ENCODE data around the gene CLCNKB.
"Not testable (repeated sequence)": the region's sequence is repeated elsewhere in the genome, so short reads cannot be mapped to it uniquely, and the experiment has no call there.

The CLCNKB gene

DNA sequence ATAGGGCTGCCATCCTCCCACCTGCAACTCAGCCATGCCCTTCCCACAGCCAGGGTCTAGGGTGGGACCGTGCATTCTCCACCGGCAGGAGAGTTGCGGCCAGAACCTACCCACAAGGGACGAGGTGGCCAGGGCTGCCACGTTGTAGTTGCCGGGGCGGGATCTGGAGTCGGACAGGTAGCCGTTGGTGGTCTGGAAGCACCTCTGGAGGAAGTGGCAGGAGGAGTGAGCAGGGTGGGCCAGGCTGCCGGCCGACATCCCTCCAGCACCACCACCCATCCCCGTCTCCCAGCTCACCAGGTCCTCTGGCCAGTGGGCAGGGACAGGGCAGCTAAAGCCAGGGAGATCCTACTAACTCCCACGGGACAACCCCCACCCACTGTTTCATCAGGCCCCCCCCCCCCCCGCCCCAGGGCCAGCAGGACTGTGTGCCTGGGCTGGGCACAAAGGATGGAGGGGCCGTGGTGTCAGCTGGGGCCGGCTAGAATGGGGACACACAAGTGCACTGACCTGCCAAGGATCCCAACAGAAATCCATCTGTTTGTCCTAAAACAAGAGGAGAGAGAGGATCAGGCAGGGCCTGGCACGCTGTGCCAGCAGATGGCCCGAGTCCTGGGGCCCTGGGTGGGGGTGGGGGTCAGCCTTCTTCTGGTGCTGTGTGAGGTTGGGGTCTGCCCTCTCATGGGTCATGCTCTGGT, 18.6 kb downstream of the CLCNKB start:
- DNase-seq, result not testable (repeated sequence)

DNA sequence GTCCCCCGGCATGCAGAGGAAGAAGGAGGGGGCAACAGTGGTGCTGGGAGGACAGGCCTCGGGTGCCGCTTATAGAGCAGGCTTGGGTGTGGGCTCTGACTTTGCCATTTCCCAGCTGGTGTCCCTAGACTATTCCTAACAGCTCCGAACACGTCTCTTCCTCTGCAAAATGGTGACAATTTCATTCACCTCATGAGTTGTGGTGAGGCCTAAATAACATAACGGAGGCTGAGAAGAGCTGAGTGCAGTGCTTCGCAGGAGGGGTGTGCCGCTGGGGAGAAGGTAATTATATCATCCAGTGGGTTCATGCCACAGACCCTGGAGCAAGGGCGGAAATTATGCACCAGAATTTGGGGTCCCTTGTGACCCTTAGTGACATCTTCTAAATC, 19.1 kb downstream of the CLCNKB start:
- DNase-seq, result not testable (repeated sequence)

DNA sequence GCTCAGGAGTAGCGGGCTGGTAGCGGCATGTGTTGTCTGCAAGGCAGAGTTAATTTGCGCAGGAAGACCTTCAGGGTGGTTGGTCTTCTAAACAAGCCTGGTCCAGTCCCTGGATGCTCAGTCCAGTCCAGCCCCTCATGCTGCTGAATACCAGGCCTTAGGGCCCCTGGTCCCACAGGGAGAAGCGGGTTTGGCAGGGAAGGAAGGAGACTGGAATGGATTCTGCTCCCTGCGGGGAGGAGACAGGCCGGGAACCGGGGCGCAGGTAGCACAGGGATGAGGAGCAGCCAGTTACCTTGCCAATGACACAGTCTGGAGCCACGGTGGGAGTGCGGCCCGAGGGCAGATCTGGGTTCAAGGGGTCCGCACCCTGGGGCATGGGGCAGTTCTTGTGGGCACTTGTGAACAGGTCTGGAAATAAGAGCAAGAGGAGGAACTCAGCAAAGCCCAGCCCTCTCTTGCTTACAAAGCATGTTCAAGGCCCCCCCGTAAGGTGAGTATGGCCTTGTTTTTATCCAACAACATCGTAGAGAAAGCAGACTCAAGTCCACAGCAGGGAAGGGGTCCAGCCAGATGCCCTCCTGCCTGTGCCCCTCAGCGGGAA, 19.7 kb downstream of the CLCNKB start:
- DNase-seq, result no peak

DNA sequence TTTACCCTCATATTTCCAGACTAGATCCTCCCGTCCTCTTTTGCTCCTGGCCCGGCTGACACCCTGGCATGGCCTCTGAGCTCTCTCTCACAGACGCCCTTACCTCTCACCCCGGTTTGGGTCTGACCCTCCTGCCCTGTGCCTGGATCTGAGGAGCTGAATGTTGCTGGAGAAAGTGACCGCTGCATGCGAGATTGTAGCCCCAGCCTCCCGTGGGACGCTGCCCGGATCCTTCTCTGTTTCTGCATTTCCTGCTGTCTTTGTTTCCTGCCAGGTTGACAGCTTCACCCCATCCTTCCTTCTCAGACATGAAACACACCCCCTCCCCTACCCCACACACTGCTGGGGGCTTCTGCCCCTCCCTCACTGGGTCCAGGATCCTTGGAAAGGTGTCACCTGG, 20.3 kb downstream of the CLCNKB start:
- no peak for DNase-seq

DNA sequence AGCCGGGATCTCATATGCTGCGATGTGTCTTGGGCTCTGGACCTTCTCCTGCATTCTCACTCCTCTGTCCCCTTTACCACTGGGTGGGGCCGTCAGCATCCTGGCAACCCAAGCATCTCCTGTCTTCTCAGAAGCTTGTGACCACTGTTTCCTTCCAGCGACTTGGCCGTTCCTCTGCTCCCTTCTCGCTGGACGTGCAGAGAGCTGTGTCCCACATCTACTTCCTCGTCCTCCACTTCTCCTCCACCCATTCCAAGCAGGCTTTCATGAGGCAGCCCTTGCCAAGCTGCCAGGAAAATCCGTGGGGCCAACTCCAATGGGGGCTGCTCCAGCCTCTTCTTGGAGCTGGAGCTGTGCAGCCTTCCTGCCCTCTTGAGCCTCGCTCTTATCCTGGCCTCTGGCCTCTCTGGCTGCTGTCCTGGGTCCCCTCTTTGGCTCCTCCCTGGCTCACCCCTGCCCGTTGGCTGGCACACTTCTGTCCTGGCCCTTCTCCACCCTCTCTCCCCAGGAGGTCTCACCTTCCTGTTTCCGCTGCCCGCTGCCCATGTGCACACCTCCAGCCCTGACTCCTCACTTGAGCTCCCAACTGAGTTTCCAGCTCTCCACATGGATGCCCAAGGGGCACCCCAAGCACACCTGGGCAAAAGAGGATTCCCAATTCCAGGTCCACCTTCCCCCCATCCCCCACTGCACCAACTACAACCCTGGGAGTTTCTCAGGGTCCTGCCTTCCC, 21.1 kb downstream of the CLCNKB start:
- no peak for DNase-seq

DNA sequence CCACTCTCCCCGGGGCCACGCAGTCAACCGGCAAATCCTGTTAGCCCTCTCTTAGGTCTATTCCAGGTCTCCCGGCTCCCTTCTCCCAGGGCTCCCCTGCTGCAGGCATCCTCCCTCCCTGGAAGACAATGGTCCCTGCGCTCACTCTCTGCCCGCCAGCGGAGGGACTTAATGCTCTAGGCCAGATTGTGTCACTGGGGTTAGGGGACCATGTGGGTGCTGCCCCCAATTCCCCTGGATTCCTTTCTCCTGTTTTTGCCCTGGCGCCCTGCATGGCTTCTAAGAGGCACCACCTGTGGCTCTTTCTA, 21.6 kb downstream of the CLCNKB start:
- DNase-seq, result no peak

DNA sequence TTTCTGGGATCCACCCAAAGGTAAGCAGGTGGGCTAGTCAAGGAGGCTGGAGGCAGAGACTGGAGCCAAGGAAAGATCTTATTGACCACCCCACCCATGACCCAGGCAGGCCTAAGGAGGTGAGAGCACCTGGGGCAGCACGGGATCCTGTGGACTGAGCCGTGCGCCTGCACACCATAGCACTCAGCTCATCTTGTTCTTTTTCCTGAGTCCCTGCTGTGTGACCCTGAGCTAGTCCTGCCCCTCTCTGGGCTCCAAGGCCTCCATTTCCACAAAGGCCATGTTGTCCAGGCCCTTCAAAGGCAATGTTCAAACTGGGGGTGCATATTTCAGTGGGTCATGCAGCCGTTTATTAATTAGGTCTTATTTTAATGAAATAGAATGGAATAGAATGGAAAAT, 22.7 kb downstream of the CLCNKB start:
- DNase-seq, result no peak

DNA sequence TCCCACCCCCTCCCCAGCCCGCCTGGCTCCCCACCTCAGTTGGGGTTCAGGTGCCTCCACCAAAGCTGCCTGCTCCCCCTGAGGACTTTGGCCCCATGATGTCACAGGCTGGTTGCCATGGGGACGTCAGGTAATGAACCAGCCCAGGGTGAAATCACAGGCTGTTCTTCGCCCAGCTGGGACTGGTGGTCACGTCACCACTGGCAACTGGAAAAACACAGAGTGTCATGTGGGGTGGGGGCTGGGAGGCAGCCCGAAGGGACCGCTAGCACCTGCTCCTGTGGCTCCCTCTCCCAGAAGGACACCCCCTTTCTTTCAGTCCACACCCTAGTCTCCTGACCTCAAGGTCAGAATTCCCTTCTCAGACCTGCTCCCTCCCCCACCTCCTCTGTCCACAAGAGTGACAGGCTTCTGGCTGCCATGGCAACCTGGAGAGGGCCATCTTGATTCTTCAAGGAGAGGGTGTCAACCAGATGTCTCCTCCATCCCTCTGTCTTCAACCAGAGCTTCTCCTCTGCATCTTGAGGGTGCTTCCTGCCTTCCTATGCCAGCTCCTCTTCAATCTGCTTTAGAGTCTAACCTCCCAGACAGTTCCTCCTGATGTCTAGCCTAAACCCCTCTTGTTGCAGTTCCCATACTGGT, 23.7 kb downstream of the CLCNKB start:
- DNase-seq, result no peak

DNA sequence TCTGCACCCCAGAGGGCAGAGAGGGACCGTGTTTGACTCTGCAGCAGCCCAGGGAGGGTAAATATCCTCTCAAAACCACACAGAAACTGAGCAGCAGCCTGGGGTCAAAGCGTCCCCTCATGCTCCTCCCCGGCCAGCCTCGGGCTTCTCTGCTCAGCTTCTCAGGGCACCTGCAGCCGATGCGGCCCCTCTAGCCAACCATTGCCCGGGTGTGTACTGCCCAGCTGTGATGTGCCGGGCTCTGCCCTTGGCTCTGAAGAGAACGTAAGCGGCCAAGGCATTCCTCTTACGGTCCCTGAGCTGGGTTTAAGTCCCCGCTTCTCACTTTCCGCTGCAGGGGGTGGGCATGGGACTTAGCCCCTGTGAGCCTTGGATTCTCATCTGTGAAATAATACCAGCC, 24.4 kb downstream of the CLCNKB start:
- DNase-seq, result no peak

DNA sequence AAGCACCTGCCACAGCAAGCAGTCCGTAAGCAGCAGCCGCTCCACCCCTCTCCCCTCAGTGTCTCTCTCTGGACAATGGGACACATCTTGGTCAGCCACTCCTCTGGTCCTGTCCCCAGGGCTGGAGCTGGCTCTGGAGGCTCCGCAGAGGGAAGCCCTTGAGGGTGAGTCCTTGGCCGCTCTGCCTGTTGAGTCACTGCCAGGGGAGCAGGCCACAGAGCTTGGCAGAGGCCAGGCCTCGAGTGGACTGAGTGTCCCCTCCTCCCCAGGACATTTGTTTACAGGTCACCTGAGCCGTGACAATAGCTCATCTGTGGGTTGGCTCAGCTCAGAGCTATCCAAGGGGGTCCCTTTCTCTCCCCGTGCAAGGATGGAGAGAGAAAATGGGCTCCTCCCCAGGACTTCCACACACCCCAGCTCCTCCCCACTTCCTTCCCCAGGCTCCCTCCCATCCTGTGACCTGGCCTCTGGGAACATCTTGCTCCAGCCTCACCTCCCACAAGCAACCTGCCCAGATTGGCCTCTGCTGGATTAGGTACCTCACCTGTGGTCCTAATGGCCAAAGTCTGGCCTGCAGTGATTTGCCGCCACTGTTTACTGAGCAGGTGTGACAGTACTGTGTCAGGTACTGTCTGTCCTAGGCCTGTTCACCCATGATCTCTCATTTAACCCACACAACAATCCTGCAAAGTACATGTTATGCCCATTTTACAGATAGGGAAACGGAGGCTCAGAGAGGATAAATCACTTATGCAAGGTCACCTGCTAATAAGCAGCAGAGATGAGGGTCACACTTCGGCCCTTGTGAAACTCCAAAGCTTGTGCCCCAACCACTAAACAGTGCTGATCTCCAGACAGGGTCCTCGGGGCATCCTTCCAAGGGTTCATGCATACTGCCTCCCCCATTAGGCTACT, 25.0 kb downstream of the CLCNKB start:
- no peak for DNase-seq

DNA sequence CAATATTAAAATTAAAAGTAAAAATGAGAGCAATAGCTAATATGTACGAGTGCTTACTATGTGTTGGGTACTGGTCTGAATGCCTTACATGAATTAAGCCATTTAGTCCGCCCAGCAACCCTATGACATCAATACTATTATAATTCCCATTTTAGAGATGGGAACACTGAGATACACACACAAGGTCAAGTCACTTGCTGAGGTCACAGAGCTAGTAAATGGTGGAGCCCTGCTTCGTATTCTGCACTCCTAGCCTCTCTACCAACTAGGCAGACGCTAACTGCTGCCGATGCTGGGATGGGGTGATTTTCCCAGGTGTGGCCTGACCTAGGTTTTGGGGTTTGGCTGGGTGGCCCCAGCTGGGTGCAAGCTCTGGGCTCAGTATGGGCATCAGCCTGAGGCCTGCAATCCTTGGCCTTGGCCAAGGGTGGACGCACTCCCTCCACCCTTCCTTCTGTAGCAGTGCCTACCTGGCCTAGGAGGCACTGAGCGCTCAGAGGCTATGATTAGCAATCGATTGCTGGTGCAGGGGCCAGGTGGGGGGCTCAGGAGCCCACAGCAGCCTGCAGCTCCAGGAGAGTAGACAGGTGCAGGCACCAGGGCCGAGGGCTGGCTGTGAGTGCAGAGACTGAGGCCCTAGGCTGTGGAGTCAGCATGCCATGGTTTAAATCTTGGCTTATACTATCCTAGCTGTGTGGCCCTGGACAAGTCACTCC, 27.2 kb downstream of the CLCNKB start:
- no peak for DNase-seq

DNA sequence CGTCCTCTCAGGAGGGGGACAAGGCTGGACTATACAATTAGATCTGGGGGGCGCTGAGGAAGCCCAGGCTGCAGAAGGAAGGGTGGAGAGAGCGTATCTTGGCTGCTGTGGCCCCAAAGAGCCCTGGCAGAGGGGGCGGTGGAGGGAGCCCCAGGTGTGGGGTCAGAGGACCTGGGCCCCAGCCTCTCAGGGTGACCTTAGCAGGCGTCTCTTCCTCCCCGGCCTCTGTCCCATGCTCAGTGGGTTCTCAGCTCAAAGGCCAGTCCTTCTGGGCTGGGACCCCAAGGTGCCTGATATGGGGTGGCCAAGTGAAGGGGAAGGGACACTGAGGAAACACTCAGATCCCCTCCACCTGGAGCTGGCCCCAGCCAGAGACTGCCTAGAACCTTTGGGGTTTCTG, 28.0 kb downstream of the CLCNKB start:
- no peak for DNase-seq

DNA sequence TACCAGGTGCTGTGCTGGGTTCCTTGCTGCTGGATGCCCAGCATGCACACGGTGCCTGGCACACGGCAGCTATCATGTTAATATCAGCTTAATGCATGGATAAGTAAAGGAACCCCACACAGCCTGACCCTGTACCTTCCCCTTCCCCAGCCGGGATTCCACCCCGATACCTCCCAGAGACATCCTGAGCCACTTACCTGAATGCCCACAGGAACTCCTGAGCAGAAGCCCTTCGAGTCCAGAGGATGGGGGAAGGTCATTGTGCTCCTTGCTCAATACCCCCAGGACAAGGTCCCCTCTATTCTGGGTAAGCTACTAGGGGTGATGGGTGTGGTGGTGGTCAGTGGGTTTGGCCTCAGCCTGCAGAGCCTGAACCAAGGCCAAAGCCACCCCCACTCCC, 28.5 kb downstream of the CLCNKB start:
- DNase-seq, result no peak

DNA sequence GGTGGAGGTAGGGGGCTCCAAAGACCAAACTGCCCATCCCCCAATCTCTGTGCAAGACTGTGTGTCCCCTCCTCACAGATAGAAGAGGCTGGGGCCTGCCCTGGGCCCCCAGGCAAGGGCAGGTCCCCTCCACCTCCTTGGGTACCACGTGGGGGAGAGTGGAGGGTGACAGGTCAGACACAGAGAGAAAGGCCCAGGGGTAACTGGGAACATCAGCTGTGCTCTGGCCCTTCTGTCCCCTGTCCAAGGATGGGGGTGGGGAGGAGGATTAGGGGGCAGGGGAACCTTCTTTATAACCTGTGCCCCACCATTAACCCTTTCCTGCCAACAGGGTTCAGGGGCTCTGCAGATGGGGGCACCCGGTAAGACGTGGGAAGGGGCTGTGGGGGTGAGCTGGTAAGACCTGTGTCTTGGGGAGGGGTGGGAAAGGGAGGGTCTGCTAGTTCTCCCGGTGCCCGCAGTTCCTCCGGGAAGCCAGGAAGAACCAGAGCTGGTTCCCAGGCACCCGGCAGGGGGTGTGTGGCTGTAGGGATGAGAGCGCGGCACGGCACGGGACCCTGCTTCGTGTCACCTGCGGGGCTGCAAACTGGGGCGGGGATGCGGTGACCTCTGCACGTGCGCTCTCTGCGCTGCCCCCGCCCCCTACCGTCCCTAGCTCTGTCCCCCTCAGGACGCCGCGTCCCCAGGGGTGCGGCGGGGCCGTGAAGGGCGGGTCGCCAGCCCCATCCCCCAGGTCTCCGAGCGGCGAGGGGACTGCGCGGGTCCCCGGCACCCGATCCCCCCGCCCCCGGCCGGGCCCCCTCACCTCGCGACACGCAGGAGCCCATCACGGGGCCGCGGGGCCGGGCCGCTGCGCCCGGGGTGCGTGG, 29.3 kb downstream of the CLCNKB start:
- peak; percentile 21 for DNase-seq

DNA sequence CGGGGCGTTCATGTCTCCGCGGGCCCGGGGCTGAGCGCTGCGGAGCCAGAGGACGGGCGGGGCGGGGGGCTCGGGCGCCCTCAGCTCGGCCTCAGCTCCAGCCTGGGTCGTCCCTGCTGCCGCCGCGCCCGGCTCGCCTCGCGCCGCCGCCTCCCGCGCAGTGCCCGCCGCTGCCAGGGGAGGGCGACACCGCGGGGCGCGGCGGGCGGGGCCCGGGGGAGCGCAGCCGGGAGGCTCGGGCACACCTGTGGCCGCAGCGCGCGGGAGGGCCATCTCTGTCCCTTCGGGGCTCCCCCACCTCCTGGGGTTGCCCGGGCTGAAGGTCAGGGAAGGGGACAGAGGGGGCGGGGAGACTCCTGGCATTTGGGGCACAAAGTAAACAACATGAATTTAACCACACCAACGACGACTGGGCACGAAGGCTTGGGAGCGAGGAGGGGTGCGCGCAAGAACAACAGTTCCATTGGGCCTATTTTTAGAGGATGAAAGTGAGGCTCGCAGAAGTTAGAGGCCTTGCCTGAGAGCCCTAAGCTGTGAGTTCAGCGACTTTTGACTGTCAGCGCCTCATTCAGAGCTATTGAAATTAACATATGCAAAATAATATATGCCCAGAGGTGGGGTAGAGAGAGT, 30.0 kb downstream of the CLCNKB start, which contains the start of gene FAM131C:
TSS of gene FAM131C (minus strand) at position 162 of the 630 bp plus-strand sequence. CDS start 209 bp downstream, outside the sequence.
- peak; percentile 55 for DNase-seq

DNA sequence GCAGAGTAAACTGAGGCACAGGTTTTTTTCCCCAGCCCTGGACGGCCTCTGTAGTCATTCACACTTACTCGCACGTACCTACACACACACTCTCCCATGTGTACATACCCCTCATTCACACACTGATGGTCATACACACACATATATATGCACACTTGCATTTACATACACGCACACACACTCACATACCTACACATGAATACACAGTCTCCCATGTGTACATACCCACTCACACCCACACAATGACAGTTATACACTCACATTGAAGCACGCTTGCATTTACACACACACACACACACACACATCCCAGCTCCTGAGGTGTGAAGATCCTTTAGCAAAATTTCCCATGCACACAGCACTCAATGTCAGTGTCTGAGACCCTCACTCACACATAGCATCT, 30.6 kb downstream of the CLCNKB start:
- no peak for DNase-seq

DNA sequence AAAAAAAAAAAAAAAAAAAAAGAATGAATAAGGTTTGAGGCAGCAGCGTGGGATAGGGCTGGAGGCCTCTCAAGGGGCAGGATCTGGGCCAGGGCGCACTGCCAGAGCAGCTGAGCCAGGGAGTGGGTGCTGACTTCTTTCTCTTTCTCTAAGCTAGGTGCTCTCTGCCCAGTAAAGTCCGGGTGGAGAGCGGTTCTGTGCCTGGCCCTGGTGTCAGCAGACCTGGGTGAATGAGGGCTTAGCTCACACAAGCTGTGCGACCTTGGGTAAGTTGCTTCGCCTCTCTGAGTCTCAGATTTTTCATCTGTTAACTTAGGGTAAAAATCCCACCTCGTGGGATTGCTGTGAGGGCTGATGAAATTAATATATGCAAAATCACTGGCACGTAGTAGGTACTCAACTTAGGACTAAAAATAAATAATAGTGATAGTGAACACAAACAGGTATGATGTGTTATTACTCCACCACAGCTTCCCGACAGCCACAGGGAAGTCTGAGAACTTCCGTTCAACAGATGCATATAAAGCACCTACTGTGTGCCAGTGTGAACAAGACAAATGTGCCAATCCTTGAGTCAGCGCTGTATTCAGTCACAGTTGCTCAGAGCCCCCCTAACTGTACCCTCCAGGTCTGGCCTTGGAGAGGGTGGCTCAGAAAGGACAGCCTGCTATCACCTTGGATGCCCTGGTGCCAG, 31.9 kb downstream of the CLCNKB start:
- no peak for DNase-seq

DNA sequence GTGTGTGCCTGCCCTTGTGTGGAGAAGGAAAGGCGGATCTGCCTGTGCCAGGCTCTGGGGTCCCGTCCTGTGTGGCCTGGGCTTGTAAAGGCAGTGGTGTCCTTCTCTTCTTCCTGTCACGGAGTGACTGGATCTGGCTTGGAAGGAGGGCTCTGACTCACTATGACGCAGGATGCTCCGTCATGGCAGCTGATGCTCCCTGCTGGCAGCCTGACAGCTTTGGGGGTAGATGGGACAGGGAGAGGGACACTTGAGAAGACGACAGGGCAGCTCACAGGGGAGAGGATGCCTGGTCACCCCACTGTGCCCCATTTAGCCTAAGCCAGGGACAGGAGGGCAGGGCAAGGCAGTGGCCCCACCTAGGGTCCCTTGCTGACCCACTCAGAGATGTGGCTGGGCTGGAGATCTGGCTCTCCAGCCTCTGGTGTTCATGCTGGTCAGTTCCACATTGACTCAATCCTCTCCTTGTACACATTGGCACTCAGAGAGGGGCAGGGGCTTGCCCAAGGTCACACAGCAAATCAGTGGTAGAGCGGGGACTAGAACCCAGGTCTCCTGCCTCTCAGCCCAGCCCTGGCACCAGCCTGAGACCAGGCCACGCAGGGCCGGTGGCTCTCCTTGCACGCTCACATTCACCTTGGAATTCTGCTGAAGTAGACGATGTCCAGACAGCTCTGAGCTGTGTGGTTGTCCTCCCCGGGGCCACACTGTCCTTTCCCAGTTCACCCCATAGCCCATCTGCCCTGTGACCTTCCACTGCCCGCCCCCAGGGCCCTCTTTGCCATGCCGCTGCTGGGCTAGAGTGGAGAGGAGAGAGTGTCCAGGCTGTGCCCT, 32.7 kb downstream of the CLCNKB start:
- no peak for DNase-seq

DNA sequence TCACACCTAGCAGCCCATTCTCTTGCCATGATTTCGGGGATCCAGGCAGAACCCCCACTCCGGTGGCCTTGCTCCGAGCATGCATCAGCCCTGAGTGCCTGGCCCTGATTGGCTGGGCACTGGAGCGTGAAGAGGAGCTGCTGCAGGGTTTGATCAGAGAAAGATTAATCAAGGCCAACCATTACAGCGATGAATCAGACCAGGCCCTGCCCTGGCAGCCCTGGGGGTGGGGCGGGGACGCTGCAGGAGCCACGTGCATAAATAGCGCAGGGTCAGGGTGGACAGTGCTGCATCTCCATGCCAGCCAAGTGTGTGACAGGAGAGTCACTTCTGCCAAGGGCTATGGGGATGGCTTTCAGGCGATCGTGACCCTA, 33.3 kb downstream of the CLCNKB start:
- no peak for DNase-seq
